ENCODE measurements around the gene F11R. TPM values are rescaled to one million over a fixed set of nuclear protein-coding genes. Genes with fewer than 3 reads are reported as not detected.

The F11R gene
- total RNA-seq, 1 experiment from 2014 or later: 69.2 TPM

GRCh38 chr1:161006563-161006962, 14.4 kb downstream of the F11R start:
- Histone ChIP-seq H3K9ac (ENCODE audit: low read length) (no peak overlapping the region), H3K9me3 (ENCODE audit: low read length) (no peaks in the 10 kb centered on the region), H2AFZ (ENCODE audit: low read length) (no peak overlapping the region), H3K9me2 (replicated peaks; ENCODE audit: low read length) (no peaks in the 10 kb centered on the region), H3K27ac (ENCODE audit: low read length) (no peak overlapping the region), H3K36me3 (ENCODE audit: low read depth, low read length) (peaks cover 8% of the 10 kb centered on the region; the same call in 1 of the 2 replicates), H3K79me2 (ENCODE audit: low read length) (peaks cover 80% of the 10 kb centered on the region), H4K20me1 (ENCODE audit: low read length) (peaks cover 24% of the 10 kb centered on the region; the same call in 1 of the 2 replicates), H3K4me1 (ENCODE audit: insufficient read depth, low read length) (no peaks in the 10 kb centered on the region), H3K27me3 (ENCODE audit: low read length) (no peaks in the 10 kb centered on the region), H3K4me3 (ENCODE audit: low read length) (no peak overlapping the region), H3F3A (ENCODE audit: low read length, unreplicated experiment) (no peaks in the 10 kb centered on the region), H3K4me2 (ENCODE audit: low read length) (no peak overlapping the region)
- DNase-seq (no peak), ATAC-seq (no peak)
- BruUV-seq (replicated peaks): no TSS peak
- CTCF ChIA-PET: no interaction called here
- no peak for TF ChIP-seq EZH2phosphoT487 (IDR thresholded peaks at IDR 0.05; ENCODE audit: borderline replicate concordance, low read length)
- TF ChIP-seq CTCF (conservative IDR thresholded peaks at IDR 0.05; ENCODE audit: low read depth, low read length): no peak
- no peak for TF ChIP-seq EZH2 (IDR thresholded peaks at IDR 0.05; ENCODE audit: low read length, unreplicated experiment)
- POLR2A ChIA-PET (ENCODE audit: unreplicated experiment): no interaction called here
- intact Hi-C loops (cut with micrococcal nuclease): no loop called here

- no peak overlapping the region for H3K4me3 ChIP-seq (ENCODE audit: low read length)
- intact Hi-C loops (cut with micrococcal nuclease): no loop called here
- no peak overlapping the region for H3K4me2 ChIP-seq (ENCODE audit: low read length)
- H2AFZ ChIP-seq (ENCODE audit: low read length): no peak overlapping the region
- peaks cover 43% of the 10 kb centered on the region for H3K36me3 ChIP-seq (ENCODE audit: low read depth, low read length)
- H3K9me2 ChIP-seq (replicated peaks; ENCODE audit: low read length): no peaks in the 10 kb centered on the region
- no peak for TF ChIP-seq EZH2 (IDR thresholded peaks at IDR 0.05; ENCODE audit: low read length, unreplicated experiment)
- no peak for TF ChIP-seq EZH2phosphoT487 (IDR thresholded peaks at IDR 0.05; ENCODE audit: borderline replicate concordance, low read length)
- no peak for TF ChIP-seq CTCF (conservative IDR thresholded peaks at IDR 0.05; ENCODE audit: low read depth, low read length)
- H3F3A ChIP-seq (ENCODE audit: low read length, unreplicated experiment): peaks cover 6% of the 10 kb centered on the region
- peaks cover 4% of the 10 kb centered on the region; the same call in 1 of the 2 replicates for H4K20me1 ChIP-seq (ENCODE audit: low read length)
- peaks cover 33% of the 10 kb centered on the region for H3K79me2 ChIP-seq (ENCODE audit: low read length)
- CTCF ChIA-PET: no interaction called here
- DNase-seq (no peak), ATAC-seq (no peak)
- H3K4me1 ChIP-seq (ENCODE audit: insufficient read depth, low read length): peaks cover 12% of the 10 kb centered on the region
- no peaks in the 10 kb centered on the region for H3K9me3 ChIP-seq (ENCODE audit: low read length)
- no peak overlapping the region for H3K27ac ChIP-seq (ENCODE audit: low read length)
- no peaks in the 10 kb centered on the region for H3K27me3 ChIP-seq (ENCODE audit: low read length)
- H3K9ac ChIP-seq (ENCODE audit: low read length): no peak overlapping the region
- no TSS peak for BruUV-seq (replicated peaks)
- POLR2A ChIA-PET (ENCODE audit: unreplicated experiment): no interaction called here
These were observed 19.4 kb downstream of the F11R start for GRCh38 chr1:161001525-161001924.

GRCh38 chr1:161000736-161001480, 20.0 kb downstream of the F11R start:
- Histone ChIP-seq H3K36me3 (ENCODE audit: low read depth, low read length) (peaks cover 43% of the 10 kb centered on the region), H3F3A (ENCODE audit: low read length, unreplicated experiment) (peaks cover 8% of the 10 kb centered on the region), H3K9ac (ENCODE audit: low read length) (no peak overlapping the region), H3K27me3 (ENCODE audit: low read length) (no peaks in the 10 kb centered on the region), H3K4me2 (ENCODE audit: low read length) (no peak overlapping the region), H2AFZ (ENCODE audit: low read length) (no peak overlapping the region), H3K4me1 (ENCODE audit: insufficient read depth, low read length) (peaks cover 18% of the 10 kb centered on the region), H3K9me2 (replicated peaks; ENCODE audit: low read length) (no peaks in the 10 kb centered on the region), H3K27ac (ENCODE audit: low read length) (no peak overlapping the region), H4K20me1 (ENCODE audit: low read length) (no peaks in the 10 kb centered on the region), H3K79me2 (ENCODE audit: low read length) (peaks cover 26% of the 10 kb centered on the region), H3K4me3 (ENCODE audit: low read length) (no peak overlapping the region), H3K9me3 (ENCODE audit: low read length) (no peaks in the 10 kb centered on the region)
- TF ChIP-seq EZH2 (IDR thresholded peaks at IDR 0.05; ENCODE audit: low read length, unreplicated experiment) (no peak), EZH2phosphoT487 (IDR thresholded peaks at IDR 0.05; ENCODE audit: borderline replicate concordance, low read length) (no peak), CTCF (conservative IDR thresholded peaks at IDR 0.05; ENCODE audit: low read depth, low read length) (no peak)
- ChIA-PET CTCF (no interaction called here), POLR2A (ENCODE audit: unreplicated experiment) (no interaction called here)
- DNase-seq (no peak), ATAC-seq (no peak)
- intact Hi-C loops (cut with micrococcal nuclease): no loop called here
- no TSS peak for BruUV-seq (replicated peaks)
